Adrenal gland (tissue), 5 donors: Measurements from ENCODE around the gene IL1RAP.

Experiments used
- POLR2A ChIP-seq, 2 donors: fragments of 450-650 bp; IDR thresholded peaks; one replicate each; pipeline ENCODE4 v1.6.1; 2017; ENCODE audit warnings: antibody characterized with exemption in 2 of 2, mild to moderate bottlenecking in 2 of 2, moderate library complexity in 1 of 2
- TF ChIP-seq, protein P1 (sequence below), 6 experiments: fragments of 450-650 bp in 4 of 6; fragments of 200-600 bp in 2 of 6; sonication (generic) in 1 of 6; IDR thresholded peaks; 1 replicate in 5 of 6; 2 replicates in 1 of 6; pipeline versions ENCODE4 v1.5.1 to v1.8.0; 2016 to 2021; ENCODE audit warnings: antibody characterized with exemption in 6 of 6, mild to moderate bottlenecking in 2 of 6, moderate library complexity in 1 of 6
- donor health status: DM: no; HTN: no; CAD: no.

DNA sequence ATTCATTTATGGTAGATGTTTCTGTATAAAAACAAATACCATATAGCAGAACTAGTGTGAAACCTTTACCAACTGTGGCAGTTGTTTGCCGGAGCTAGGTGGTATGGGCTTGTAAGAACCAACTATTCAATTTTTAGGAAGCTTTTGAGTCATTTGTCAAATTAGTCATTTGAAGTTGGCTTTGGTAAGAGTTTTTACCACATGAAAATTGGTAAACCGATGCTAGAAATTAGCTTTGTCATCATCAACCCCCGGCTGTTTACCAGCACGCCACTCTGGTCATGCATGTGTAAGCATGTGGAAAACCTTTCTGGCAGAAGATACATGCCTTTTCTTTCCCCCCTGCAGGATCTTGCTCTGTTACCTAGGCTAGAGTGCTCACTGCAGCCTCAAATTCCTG is 63.3 kb downstream of the IL1RAP start:
- TF ChIP-seq, protein P1, sequence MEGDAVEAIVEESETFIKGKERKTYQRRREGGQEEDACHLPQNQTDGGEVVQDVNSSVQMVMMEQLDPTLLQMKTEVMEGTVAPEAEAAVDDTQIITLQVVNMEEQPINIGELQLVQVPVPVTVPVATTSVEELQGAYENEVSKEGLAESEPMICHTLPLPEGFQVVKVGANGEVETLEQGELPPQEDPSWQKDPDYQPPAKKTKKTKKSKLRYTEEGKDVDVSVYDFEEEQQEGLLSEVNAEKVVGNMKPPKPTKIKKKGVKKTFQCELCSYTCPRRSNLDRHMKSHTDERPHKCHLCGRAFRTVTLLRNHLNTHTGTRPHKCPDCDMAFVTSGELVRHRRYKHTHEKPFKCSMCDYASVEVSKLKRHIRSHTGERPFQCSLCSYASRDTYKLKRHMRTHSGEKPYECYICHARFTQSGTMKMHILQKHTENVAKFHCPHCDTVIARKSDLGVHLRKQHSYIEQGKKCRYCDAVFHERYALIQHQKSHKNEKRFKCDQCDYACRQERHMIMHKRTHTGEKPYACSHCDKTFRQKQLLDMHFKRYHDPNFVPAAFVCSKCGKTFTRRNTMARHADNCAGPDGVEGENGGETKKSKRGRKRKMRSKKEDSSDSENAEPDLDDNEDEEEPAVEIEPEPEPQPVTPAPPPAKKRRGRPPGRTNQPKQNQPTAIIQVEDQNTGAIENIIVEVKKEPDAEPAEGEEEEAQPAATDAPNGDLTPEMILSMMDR (IDR thresholded peaks at IDR 0.05) = no peak
- no peak for TF ChIP-seq POLR2A (IDR thresholded peaks at IDR 0.05)
